ENCODE measurements around the gene GARIN1A.

The GARIN1A gene

GRCh38 chr7:128691227-128691626 is 19.1 kb downstream of the GARIN1A start:
- in situ Hi-C loops (cut with MboI; ENCODE audit: low pct_unique_long_range_greater_than_20kb, low sequenced_read_pairs, unreplicated experiment) = no loop called here
- DNase-seq (ENCODE audit: low spot score) = no peak
- no peak for TF ChIP-seq CTCF (IDR thresholded peaks at IDR 0.05; ENCODE audit: extremely low read depth, insufficient read depth, missing control alignments)

DNA sequence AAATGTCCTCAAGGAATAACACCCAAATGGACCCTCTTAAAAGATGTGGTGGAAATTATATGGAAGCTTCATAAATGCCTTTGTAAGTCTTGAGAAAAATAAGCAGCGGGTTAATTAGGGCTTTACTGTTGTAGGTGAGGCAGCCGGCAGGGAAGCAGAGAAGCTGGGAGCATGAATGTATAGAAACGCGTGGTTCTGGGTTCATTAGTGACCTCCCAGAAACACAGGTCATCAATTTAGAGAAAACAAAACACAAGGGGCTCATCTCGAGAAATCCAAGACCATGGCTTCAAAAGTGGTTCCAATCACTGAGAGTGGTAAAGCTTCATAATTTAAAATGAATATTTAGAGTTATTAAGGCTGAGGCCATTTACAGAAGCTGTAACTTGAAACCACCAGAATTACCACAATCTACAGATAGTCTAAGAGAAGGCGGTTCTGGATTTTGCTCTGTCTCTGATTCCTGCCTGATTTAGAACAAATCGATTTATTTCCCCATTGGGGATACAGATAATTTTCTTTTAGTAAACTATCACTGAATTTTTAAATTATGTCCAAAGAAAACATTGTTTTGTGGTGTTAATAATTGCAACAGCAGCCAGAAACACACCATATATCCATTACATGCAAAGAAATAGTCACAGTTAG is 20.7 kb downstream of the GARIN1A start:
- TF ChIP-seq CTCF (IDR thresholded peaks at IDR 0.05; ENCODE audit: extremely low read depth, insufficient read depth, missing control alignments) = no peak
- no peak for DNase-seq (ENCODE audit: low spot score)
- in situ Hi-C loops (cut with MboI; ENCODE audit: low pct_unique_long_range_greater_than_20kb, low sequenced_read_pairs, unreplicated experiment) = no loop called here

- no peak for TF ChIP-seq CTCF (IDR thresholded peaks at IDR 0.05; ENCODE audit: extremely low read depth, insufficient read depth, missing control alignments)
- in situ Hi-C loops (cut with MboI; ENCODE audit: low pct_unique_long_range_greater_than_20kb, low sequenced_read_pairs, unreplicated experiment) = no loop called here
- DNase-seq (ENCODE audit: low spot score) = no peak
Measured at GRCh38 chr7:128693373-128694015, 21.4 kb downstream of the GARIN1A start.

GRCh38 chr7:128694738-128695137 is 22.6 kb downstream of the GARIN1A start:
- in situ Hi-C loops (cut with MboI; ENCODE audit: low pct_unique_long_range_greater_than_20kb, low sequenced_read_pairs, unreplicated experiment) = no loop called here
- TF ChIP-seq CTCF (IDR thresholded peaks at IDR 0.05; ENCODE audit: extremely low read depth, insufficient read depth, missing control alignments) = no peak
- no peak for DNase-seq (ENCODE audit: low spot score)

GRCh38 chr7:128697302-128697905 is 25.3 kb downstream of the GARIN1A start:
- TF ChIP-seq CTCF (IDR thresholded peaks at IDR 0.05; ENCODE audit: extremely low read depth, insufficient read depth, missing control alignments) = peak; percentile 16
- in situ Hi-C loops (cut with MboI; ENCODE audit: low pct_unique_long_range_greater_than_20kb, low sequenced_read_pairs, unreplicated experiment) = no loop called here
- peak; percentile 70 for DNase-seq (ENCODE audit: low spot score)

DNA sequence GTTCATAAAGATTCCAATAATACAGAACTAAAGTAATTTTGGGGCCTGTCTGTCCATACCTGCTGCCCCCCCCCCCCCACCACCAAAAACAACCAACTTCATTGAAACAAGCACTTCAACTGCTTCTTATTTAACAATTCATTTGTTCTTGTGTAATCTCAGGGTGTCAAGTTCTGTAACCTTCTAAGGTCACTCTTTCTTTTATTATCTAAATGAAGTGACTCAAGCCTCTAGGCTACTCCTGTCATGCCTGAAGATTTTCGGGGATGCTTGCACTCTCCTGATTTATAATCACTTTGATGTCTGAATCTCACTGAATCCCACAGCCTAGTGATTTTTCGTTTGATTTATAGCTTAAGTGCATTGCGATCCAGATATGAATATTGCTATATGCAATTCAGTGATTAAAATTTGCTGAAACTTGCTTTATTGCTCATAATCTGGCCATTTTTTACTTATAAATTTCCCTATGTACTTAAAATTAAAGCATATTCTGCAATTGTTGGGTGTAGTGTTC is 27.2 kb downstream of the GARIN1A start:
- DNase-seq (ENCODE audit: low spot score) = no peak
- in situ Hi-C loops (cut with MboI; ENCODE audit: low pct_unique_long_range_greater_than_20kb, low sequenced_read_pairs, unreplicated experiment) = no loop called here
- TF ChIP-seq CTCF (IDR thresholded peaks at IDR 0.05; ENCODE audit: extremely low read depth, insufficient read depth, missing control alignments) = no peak

Measured in GM13977 (cell line).